ENCODE data around the gene TIAM1.

- TF ChIP-seq GATA2 (IDR thresholded peaks at IDR 0.05; ENCODE audit: low read depth, low read length) (no peak), GATA3 (IDR thresholded peaks at IDR 0.05; ENCODE audit: low read depth, low read length) (no peak)
Measured at GRCh38 chr21:31184876-31185275, 159.2 kb downstream of the TIAM1 start.

Measured in SH-SY5Y (cell line).